ENCODE data around the gene LCORL.

- TF ChIP-seq CTCF (conservative IDR thresholded peaks at IDR 0.05; ENCODE audit: low read depth, low read length) (no peak), MXI1 (IDR thresholded peaks at IDR 0.05; ENCODE audit: borderline replicate concordance, low read depth, low read length) (no peak), USF2 (IDR thresholded peaks at IDR 0.05; ENCODE audit: low read depth, low read length) (no peak)
Observed at GRCh38 chr4:18042012-18042411, 20.5 kb upstream of the LCORL start.
